ENCODE results near the gene DDX27. TPM values are rescaled to one million over a fixed set of nuclear protein-coding genes. Genes with fewer than 3 reads are reported as not detected.
A peak's percentile ranks its signal among the peaks of the same experiment; 100 is the strongest.

Gene DDX27
- polyA plus RNA-seq, 5 donors = 39.7 to 52.0 (median 47.6) TPM

DNA sequence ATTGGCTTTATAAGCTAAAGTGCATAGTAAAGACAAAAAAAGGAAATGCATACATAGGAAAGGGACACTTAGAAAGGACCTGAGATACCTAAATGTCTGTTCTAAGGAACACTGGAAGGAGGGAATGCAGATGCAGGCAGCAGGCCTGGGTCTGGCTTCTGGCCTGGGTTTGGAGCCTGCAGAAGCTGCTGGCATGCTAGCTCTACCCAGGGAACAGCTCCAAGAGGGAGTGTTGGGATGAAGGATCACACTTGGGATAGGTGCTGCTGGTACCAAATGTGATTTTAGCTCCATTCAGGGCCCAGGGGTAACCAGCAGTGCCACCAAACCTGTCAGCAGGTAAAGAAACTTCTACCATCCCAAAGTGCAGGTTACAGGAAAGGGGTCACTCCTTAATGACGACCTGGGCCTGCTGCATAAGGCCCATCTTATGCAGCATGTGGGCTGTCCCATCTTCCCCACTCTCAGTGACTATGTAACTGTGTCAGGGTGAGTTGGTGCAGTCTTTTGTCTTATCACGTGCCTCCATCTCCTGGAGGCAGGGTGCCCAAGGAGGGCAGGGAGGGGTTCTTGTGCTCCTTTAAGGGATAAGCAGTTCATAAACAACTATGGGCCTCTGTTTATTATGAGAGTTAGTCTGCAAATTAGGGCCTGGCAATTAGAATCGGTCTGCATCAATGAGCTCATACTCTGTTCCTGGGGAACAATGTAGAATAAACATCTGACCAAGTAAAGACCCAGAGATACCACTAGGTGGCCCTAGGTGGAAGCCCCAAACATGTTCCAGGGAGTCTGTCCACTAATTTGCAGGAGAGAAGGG is 26.9 kb downstream of the DDX27 start:
- DNase-seq = peak; percentile 26 to 35

DNA sequence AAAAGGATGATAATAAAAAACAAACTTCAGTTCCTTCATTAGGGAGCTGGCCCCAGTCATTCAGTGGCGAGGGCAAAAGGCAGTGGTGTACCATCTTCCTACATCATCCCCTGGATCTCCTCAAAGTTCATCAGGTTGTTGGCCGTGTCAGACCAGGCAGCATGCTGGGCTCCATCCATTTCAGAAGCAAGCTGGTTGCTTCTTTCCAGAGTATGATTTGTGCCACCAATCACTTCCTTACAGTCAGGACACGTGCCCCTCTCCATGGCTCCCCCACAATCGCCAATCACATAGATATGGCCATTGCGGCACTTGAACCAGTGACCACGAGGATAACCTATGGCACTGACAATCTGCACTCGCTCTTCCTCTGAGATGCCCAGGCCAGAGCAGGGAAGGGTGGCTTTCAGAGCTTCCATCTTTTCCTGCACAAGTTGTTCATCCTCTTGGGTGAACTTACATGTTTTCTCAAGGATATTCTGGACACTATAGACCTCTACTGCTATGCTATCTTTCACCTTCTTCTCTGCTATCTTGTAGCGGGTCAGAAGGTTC is 28.0 kb downstream of the DDX27 start:
- no peak for DNase-seq

DNA sequence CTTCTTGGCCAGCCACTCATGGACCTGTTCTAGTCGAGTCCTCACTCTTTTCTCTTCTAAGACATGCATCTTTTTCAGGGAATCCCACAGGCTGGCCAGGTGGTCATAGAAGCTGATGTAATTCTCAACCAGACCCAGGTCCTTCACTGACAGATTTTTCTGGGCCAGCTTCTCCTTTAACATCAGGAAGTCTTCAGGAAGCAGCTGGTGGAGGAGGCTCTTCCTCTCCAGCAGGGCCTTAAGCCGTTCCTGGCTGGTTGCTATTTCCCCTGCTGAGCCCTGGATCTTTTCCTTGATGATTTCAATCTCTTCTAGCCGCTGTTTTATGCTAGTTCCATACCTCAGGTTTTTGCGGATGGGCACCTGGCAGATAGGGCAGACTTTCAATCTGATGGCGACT is 28.6 kb downstream of the DDX27 start:
- DNase-seq = no peak

DNA sequence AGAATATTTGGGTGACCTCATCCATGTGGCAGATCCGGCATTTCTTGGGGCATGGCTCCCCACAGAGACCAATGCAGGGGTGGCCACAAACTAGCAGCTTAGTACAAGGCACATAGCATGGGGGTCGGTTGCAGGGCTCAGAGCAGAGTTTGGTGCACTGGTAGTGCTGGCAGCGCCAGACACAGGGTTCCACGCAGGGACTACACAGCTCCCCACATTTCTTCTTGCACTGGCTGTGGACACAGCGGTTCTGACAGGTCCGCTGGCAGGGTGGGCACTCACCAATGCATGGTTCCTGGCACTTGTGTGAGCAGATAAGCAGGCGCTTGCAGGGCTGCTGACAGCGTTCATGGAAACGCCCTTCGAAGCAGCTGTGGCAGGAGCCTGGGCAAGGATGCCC is 29.1 kb downstream of the DDX27 start:
- DNase-seq = no peak

DNA sequence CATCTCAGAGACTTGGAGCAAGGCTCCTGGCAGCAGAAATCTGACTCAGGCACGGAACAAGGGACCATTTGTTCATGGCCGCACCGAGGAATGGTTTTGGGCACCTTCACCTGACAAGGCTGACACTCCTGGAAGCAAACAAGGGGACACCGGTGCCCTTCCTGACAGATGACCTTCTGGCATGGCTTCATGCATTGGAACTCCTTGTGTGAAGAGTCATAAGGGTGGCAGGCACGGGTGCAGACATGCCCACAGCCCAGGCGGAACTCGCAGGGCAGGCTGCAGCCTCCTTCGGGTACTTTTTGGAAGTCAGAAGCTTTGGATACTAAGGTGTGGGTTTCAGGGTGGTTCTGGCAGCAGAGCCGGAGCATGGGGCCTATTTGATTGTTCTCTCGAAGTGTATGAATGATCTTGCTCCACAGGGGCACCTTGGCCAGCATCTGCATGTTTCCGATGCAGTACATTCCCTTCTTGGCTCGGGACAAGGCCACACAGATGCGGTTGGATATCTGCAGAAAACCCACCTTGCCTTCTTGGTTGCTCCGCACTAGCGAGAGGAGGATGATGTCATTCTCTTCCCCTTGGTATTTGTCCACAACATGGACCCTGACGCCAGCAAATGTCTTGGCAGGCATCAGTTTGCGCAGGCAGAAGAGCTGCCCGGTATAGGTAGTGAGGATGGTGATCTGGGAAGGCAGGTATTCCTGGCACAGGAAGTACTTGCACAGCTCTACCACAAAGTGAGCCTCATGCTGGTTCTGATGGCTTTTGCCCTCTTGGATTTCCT is 29.9 kb downstream of the DDX27 start:
- DNase-seq = no peak

DNA sequence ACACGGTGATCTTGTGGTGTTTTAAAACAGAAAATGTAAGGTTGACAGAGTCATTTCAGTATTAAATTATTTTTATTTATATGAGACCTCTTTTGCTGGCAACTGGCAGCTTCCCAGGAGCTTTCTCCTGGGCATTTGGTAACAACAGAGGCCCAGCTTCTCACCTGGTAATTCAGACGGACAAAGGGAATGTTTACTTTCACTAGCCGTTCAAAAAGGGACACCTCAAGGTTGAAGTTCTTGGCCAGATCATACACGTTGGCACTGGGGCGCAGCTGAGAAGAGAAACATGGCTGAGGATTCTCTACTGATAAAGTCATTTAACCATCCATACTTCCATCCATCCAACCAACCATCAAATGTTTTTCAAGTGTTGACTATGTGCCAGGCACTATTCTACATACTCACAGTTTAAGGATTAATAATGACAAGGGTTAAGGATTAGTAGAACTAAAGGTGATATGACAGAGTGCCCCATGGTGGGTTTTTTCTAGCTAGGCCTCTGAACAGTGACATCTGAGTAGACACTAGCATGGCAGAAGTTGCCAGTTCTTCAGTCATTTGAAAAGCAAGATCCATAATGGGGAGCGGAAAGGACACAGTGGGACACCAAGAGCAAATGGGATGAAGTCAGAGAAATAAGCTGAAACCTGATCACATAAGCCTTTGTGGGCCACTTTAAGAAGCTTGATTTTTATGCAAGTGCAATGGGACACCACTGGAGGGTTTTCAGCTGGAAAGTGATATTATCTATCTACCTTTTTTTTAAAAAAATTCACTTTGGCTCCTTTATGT is 33.5 kb downstream of the DDX27 start:
- DNase-seq = no peak

DNA sequence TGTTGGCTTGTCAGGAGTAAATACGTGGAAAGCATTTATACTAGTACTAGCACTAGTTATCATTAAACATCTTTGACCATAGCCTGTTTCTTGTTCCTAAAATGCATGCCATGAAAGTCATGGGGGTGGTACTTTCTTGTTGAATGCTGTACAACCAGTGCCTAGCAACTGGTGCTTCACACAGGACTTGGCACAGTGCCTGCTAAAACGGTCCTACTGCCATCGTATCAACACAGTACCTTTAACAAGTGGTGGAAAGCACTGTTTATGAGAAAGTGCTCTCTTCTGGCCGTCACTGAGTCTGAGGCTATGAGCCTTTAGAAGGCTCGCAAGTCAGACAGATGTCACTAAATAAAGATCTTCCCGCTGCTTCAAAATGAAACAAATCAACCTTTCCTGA is 37.0 kb downstream of the DDX27 start:
- DNase-seq = no peak

DNA sequence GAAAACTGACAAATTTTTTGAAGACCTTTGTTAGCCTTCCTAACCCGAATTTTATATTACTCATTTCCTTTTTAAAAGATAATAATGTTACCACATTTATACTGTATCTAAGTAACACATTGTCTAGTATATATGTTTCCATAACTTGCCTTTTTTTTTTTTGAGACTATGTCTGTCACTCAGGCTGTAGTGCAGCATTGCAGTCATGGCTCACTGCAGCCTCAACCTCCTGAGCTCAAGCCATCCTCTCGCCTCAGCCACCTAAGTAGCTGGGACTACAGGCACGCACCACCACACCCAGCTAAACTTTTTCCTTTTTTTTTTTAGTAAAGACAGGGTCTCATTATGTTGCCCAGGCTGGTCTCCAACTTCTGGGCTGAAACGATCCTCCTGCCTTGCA is 40.1 kb downstream of the DDX27 start:
- no peak for DNase-seq

DNA sequence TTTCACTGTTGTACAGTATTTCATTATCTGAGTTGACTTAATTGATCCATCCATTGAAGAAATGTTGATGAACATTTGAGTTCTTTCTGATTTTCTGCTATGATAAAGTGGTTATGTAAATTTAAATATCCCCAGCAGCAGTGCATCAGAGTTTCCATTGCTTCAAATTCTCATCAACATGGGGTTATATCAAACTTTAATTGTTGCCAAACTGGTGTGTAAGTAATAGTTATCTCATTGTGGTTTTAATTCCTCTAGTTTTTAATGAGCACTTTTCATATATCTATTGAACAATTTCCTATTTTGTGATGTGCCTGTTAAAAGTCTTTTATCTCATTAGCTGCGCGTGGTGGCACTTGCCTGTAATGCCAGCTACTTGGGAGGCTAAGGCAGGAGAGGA is 40.6 kb downstream of the DDX27 start:
- no peak for DNase-seq

DNA sequence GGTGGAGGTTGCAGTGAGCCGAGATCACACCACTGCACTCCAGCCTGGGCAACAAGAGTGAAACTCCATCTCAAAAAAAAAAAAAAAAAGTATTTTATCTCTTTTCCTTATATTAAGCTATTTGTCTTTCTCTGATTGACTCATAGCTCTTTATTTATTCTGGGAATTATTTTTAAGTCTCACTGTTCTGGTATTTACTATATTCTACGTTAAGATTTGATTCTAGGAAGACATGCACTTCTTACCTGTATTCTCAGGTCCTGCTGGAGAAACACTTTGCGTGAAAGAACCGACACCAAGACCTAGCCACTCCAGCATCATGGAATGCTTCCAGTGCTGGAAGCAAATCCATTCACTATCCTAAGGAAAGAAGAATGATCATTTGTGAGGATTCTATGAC is 41.0 kb downstream of the DDX27 start:
- no peak for DNase-seq

DNA sequence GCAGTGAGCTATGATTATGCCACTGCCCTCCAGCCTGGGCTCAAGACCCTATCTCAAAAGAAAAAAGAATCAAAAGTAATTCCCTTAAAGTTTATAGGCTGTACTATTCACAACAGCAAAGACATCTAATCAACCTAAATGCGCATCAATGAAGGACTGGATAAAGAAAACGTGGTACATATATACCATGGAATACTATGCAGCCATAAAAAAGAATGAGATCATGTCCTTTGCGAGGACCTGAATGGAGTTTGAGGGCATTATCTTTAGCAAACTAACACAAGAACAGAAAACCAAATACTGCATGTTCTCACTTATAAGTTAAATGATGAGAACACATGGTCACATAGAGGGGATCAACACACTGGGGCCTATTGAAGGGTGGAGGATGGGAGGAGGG is 42.0 kb downstream of the DDX27 start:
- DNase-seq = no peak

DNA sequence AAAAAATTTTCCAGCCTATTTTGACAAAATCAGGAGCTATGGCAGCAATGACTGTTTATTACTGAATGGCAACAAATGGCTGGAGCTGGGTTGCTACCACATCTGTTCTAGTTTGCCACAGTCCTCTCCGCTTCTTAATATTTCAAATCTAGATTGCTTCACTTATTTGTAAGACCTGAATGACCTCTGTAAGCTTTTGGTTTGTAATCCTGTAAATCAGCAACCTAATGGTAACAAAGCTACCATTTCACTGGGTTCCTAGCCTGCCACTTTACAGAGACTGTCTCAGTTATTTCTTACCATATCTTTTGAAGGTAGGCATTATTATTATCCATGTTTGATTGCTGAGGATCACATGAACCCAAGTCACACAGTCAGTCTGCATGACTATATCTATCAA is 43.2 kb downstream of the DDX27 start:
- DNase-seq = no peak

DNA sequence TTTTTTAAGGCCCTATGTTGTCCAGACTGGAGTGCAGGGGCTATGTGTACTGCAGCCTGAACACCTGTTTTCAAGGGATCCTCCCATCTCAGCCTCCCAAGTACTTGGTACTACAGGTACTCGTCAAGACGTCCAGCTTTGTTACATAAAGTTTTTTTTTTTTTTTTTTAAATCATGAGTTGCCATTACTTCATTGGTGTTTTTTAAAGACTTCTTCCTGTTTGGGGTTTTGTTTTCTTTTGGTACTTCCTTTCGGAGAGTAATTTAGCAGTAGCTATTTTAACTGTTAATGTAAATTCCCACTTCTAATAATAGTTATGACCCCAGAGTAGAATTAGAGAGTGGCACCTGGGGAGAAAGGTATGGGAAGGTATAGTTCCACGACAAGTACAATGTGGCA is 48.1 kb downstream of the DDX27 start:
- DNase-seq = no peak

DNA sequence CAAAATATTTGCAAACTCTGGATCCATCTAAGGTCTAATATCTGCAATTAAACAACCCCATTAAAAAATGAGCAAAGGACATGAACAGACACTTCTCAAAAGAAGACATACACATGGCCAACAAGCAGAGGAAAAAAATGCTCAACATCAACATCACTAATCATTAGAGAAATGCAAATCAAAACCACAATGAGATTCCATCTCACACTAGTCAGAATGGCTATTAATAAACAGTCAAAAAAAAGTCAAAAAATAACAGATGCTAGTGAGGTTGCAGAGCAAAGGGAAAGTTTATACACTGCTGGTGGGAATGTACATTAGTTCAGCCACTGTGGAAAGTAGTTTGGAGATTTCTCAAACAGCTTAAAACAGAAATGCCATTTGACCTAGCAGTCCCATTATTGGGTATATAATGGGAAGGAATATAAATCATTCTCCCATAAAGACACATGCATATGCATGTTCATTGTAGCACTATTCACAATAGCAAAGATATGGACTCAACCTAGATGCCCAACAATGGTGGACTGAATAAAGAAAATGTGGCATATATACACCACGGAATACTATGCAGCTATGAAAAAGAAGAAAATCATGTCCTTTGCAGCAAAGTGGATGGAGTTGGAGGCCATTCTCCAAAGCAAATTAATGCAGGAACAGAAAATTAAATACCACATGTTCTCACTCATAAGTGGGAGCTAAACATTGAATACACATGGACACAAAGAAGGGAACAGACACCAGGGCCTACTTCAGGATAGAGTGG is 49.6 kb downstream of the DDX27 start:
- DNase-seq = no peak

DNA sequence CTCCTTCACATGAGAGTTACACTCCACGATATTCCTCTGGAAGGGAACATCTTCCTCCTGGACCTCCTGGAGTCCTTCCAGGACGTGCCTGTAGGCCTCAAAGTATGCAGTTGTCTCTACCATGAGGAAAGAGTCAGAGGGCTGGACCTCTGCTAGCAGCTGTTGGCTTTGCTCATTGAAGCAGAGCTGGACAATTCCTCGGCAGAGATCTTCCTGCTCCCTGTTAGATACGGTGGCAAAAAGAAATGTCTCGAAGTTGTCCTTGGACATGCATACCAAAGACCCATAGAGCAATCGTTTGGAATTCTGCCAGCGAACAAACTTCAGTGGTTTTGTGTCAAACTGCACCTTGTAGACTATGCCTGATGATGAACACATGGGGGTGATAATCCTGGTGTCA is 51.0 kb downstream of the DDX27 start:
- no peak for DNase-seq

DNA sequence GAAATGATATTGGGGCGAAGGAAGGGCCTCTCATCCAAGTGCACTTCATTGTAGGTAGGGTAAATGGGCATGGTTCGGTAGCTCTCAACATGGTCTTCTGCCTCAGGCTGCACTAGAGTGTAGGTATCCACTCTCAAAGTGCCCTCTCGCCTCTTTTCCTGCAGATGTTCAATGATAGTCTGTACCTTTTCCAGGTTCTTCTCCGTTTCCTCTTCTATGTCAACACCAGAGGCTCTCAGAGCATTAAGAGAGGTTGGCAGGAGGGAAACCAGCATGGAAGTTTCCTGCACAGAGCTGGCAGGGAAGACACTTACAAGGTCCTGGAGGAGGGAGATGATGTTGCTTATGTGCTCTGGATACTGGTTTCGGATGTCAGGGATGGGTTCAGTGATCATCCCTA is 51.5 kb downstream of the DDX27 start:
- DNase-seq = no peak

DNA sequence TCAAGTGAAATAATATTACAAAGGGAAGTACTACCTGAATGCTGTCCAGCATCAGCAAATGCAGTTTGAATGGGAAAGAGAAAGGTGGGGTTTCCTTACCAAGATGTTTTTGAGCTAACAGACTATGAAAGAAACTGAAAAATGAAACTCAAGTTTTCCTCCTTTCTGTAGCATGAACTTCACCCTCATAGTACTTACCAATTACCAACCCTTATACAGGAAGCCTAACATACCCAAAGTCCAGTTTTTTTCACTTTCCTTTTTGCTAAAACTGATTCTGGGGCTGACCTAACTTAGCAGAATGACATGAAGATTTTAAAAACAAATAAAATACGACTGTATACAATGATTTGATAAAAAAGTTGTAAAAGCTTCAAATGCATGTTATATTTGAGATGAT is 53.4 kb downstream of the DDX27 start:
- DNase-seq = no peak

DNA sequence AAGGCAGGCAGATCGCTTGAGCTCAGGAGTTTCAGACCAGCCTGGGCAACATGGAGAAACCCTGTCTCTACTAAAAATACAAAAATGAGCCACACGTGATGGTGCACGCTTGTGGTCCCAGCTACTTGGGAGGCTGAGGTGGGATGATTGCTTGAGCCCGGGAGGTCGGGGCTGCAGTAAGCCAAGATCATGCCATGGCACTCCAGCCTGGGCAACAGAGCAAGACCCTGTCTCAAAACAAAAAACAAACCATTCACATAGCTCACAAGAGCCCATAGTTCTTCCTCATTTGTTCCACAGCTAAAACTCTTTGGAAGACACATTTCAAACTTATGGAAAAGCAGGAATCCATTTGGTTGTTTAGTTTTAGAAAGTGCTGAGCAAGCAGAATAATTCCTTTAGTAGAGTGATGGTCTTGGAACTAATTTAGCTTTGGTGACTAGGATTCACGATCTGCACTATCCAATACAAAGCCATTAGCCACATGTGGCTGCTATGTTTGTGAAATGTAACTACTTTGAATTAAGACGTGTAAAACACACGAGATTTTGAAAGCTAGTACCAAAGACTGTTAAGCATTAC is 54.6 kb downstream of the DDX27 start:
- no peak for DNase-seq

DNA sequence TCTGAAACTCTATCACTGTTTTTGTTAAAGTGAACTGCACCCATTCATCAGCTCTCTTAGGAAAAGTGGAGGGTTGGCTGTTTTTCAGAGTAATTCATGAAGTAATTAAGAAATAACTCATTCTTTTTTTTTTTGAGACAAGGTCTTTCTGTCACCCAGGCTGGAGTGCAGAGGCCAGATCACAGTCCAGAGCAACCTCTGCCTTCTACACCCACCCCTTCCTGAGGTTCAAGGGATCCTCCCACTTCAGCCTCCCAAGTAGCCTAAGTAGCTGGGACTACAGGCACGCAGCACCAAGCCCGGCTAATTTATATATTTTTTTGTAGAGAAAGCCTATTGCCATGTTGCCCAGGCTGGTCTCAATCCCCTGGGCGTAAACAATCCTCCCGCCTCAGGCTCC is 56.0 kb downstream of the DDX27 start:
- DNase-seq = no peak

DNA sequence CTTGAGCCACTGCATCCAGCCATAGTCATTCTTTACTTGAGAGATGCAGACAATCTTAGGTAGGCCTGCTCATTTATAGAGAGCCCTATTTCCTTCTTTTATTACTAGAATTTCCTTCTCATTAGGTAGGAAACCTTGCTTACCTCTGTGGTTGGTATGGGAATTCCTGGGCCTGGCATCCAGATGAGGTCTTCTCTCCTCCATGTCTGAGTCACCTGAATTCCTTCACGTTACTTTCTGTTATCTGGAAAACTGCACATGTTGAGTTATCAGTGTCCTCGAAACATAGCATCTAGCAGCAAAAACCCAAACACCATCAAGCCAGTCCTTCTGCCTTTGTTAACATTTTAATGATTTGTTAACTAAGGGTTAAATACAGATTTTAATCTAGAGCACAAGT is 56.4 kb downstream of the DDX27 start:
- DNase-seq = no peak

Measured in right lung (tissue), 5 donors.